Spleen (tissue), 11 donors: ENCODE results near the gene VEPH1. TPM values are rescaled to one million over a fixed set of nuclear protein-coding genes. Genes with fewer than 3 reads are reported as not detected.

Experiments used
- DNase-seq: peaks from one replicate; pipeline ENCODE4 v3.0.0-alpha.2; 2020
- H3K27ac ChIP-seq, 8 donors: fragments of 200-600 bp; sonication (generic) in 7 of 8; 1 replicate in 4 of 8; 2 replicates in 4 of 8; pipeline versions ENCODE4 v1.5.0 to v1.8.0; 2016 to 2021; ENCODE audit warnings: inconsistent platforms in 4 of 8, mild to moderate bottlenecking in 4 of 8, moderate library complexity in 1 of 8
- H3K27me3 ChIP-seq, 7 donors: fragments of 200-600 bp; sonication (generic) in 6 of 7; replicated peaks in 1 of 7; 1 replicate in 4 of 7; 2 replicates in 3 of 7; pipeline versions ENCODE4 v1.5.0 to v1.8.0; 2016 to 2021; ENCODE audit warnings: inconsistent platforms in 3 of 7, mild to moderate bottlenecking in 1 of 7
- H3K36me3 ChIP-seq, 6 donors: fragments of 200-600 bp; sonication (generic) in 5 of 6; 1 replicate in 4 of 6; 2 replicates in 2 of 6; pipeline versions ENCODE4 v1.5.0 to v1.8.0; 2016 to 2021; ENCODE audit warnings: inconsistent platforms in 2 of 6
- H3K4me1 ChIP-seq, 6 donors: fragments of 200-600 bp; sonication (generic) in 5 of 6; 1 replicate in 3 of 6; 2 replicates in 3 of 6; pipeline versions ENCODE4 v1.5.0 to v1.8.0; 2016 to 2021; ENCODE audit warnings: inconsistent platforms in 3 of 6
- H3K4me3 ChIP-seq, 8 donors: fragments of 200-600 bp; sonication (generic) in 7 of 8; 1 replicate in 4 of 8; 2 replicates in 4 of 8; pipeline versions ENCODE4 v1.5.0 to v1.8.0; 2016 to 2021; ENCODE audit warnings: inconsistent platforms in 4 of 8, mild to moderate bottlenecking in 4 of 8, moderate library complexity in 2 of 8
- H3K9me3 ChIP-seq, 8 donors: fragments of 200-600 bp; sonication (generic) in 7 of 8; 1 replicate in 4 of 8; 2 replicates in 4 of 8; pipeline versions ENCODE4 v1.5.0 to v1.8.0; 2016 to 2021; ENCODE audit warnings: inconsistent platforms in 4 of 8
- CTCF ChIP-seq, 11 experiments: fragments of 200-600 bp in 7 of 11; fragments of 450-650 bp in 4 of 11; sonication (generic) in 4 of 11; IDR thresholded peaks in 8 of 11; conservative IDR thresholded peaks in 3 of 11; 1 replicate in 7 of 11; 2 replicates in 4 of 11; pipeline versions ENCODE4 v1.4.0 to v1.8.0; 2016 to 2021; ENCODE audit warnings: antibody characterized with exemption in 11 of 11, inconsistent platforms in 4 of 11, mild to moderate bottlenecking in 1 of 11
- POLR2A ChIP-seq, 3 donors: fragments of 450-650 bp; IDR thresholded peaks; one replicate each; pipeline ENCODE4 v1.5.1; 2017; ENCODE audit warnings: antibody characterized with exemption in 3 of 3, mild to moderate bottlenecking in 1 of 3
- POLR2AphosphoS5 ChIP-seq, 3 donors: sonication (generic); formaldehyde crosslinking; IDR thresholded peaks; one replicate each; pipeline ENCODE4 v1.5.1; 2017; ENCODE audit warnings: antibody characterized with exemption in 3 of 3
- WGBS, 5 donors: extraction: QIAGEN DNeasy Blood & Tissue Kit in 3 of 5; methylation state at CpG; one replicate each; pipeline versions ENCODE4 v1.1.5 to v1.1.7; 2013 to 2018; 5-methylcytosine and 5-hydroxymethylcytosine counted together
- intact Hi-C: fragments of 100-400 bp; cut with DNase I; formaldehyde crosslinking; loops from one replicate; pipeline ENCODE4 v1.15.0; 2023; ENCODE audit warnings: low total_unique reads
- polyA plus RNA-seq, 3 donors: library from polyadenylated mRNA; stranded (reverse); fragments of 200-250 nt; gene quantifications; one replicate each; pipeline ENCODE4 v1.2.1, GENCODE V29; 2013
- total RNA-seq, 7 donors: library from RNA; depleted of rRNA in 3 of 7; stranded (reverse); fragments of >200 nt in 3 of 7; fragmentation: NEBNext Ultra II Directional in 4 of 7; extraction: Animal tissue kit (Norgen Biotek cat#: 25700) in 4 of 7; gene quantifications; one replicate each; pipeline versions ENCODE4 v1.1.0 to v1.2.1, GENCODE V29; 2016 to 2021
- donor health status: healthy with polysubstance abuse.
- donor health status: DM: no; HTN: no; CAD: no; lungs with moderate emphysema.
- donor health status: DM: no; HTN: no; CAD: no.
- donor health status: Bipolar disorder and iron deficiency.
- donor health status: healthy.
- donor health status: DM: no; HTN: no; CAD: no.
- donor health status: DM: yes; HTN: yes; CAD: no.

VEPH1 gene
- total and polyA plus RNA-seq, 10 donors = 0.26 to 19.6 (median 5.8) TPM

GRCh38 chr3:157347577-157348303 lies 155.5 kb downstream of the VEPH1 start:
- DNase-seq = no peak
- no peaks in the 10 kb centered on the region for H3K27me3 ChIP-seq
- TF ChIP-seq POLR2A (IDR thresholded peaks at IDR 0.05) = no peak
- no peak for TF ChIP-seq CTCF (IDR thresholded peaks at IDR 0.05 in 8 of 11, conservative IDR thresholded peaks at IDR 0.05 in 3 of 11)
- no peak for TF ChIP-seq POLR2AphosphoS5 (IDR thresholded peaks at IDR 0.05)
- intact Hi-C loops = no loop called here
- no peaks in the 10 kb centered on the region for H3K36me3 ChIP-seq
- WGBS, 5 donors = 87 to 92% (median 89%) methylated on average over 12 of the region's 12 CpGs
- H3K27ac ChIP-seq = no peak overlapping the region
- H3K9me3 ChIP-seq = peaks cover 0 to 16% (median 3%) of the 10 kb centered on the region in 8 donors
- H3K4me1 ChIP-seq = no peaks in the 10 kb centered on the region
- no peak overlapping the region for H3K4me3 ChIP-seq

GRCh38 chr3:157336252-157337009 lies 166.8 kb downstream of the VEPH1 start:
- no peak overlapping the region for H3K4me3 ChIP-seq
- no peak for DNase-seq
- H3K36me3 ChIP-seq = no peaks in the 10 kb centered on the region
- H3K9me3 ChIP-seq = peaks cover 0 to 18% (median 3%) of the 10 kb centered on the region in 8 donors
- TF ChIP-seq CTCF (IDR thresholded peaks at IDR 0.05 in 8 of 11, conservative IDR thresholded peaks at IDR 0.05 in 3 of 11) (no peak), POLR2AphosphoS5 (IDR thresholded peaks at IDR 0.05) (no peak), POLR2A (IDR thresholded peaks at IDR 0.05) (no peak)
- intact Hi-C loops = no loop called here
- H3K27ac ChIP-seq = no peak overlapping the region
- no peaks in the 10 kb centered on the region for H3K27me3 ChIP-seq
- WGBS, 5 donors = 86 to 92% (median 89%) methylated on average over 4 of the region's 4 CpGs
- no peaks in the 10 kb centered on the region for H3K4me1 ChIP-seq

- no peak overlapping the region for H3K27ac ChIP-seq
- DNase-seq = no peak
- peaks cover 0 to 16% (median 3%) of the 10 kb centered on the region in 8 donors for H3K9me3 ChIP-seq
- TF ChIP-seq CTCF (IDR thresholded peaks at IDR 0.05 in 8 of 11, conservative IDR thresholded peaks at IDR 0.05 in 3 of 11) = no peak
- TF ChIP-seq POLR2AphosphoS5 (IDR thresholded peaks at IDR 0.05) = peak in 1 of 3 donors; percentile 14
- no peak overlapping the region for H3K4me3 ChIP-seq
- 66 to 83% (median 77%) methylated on average over 7 of the region's 7 CpGs for WGBS, 5 donors
- H3K36me3 ChIP-seq = no peaks in the 10 kb centered on the region
- H3K27me3 ChIP-seq = no peaks in the 10 kb centered on the region
- H3K4me1 ChIP-seq = no peaks in the 10 kb centered on the region
- intact Hi-C loops = no loop called here
Measured at GRCh38 chr3:157335233-157336076, 167.8 kb downstream of the VEPH1 start.
